HEK293 (cell line): ENCODE measurements around the gene TOPORS.
A peak's percentile ranks its signal among the peaks of the same experiment; 100 is the strongest.

Experiments
- HOXD13 ChIP-seq: sonication (generic); formaldehyde crosslinking; IDR thresholded peaks from 2 replicates; pipeline ENCODE4 v1.8.0; 2022; ENCODE audit warnings: missing genetic modification reagents, borderline replicate concordance
- KLF10 ChIP-seq: fragments of 450-650 bp; IDR thresholded peaks from 2 replicates; pipeline ENCODE4 v1.5.1; 2018; ENCODE audit warnings: missing biosample characterization, mild to moderate bottlenecking, missing genetic modification characterization
- KLF16 ChIP-seq: fragments of 450-650 bp; formaldehyde crosslinking; IDR thresholded peaks from 2 replicates; pipeline ENCODE4 v1.5.1; 2017; ENCODE audit warnings: missing biosample characterization, missing genetic modification characterization
- PRDM10 ChIP-seq: fragments of 450-650 bp; formaldehyde crosslinking; IDR thresholded peaks from 2 replicates; pipeline ENCODE4 v1.5.1; 2016; ENCODE audit warnings: missing biosample characterization, missing genetic modification characterization
- PRDM4 ChIP-seq: fragments of 450-650 bp; formaldehyde crosslinking; IDR thresholded peaks from 2 replicates; pipeline ENCODE4 v1.5.1; 2017; ENCODE audit warnings: missing biosample characterization, missing genetic modification characterization
- REST ChIP-seq: fragments of 450-650 bp; formaldehyde crosslinking; IDR thresholded peaks from 2 replicates; pipeline ENCODE4 v1.5.1; 2016; ENCODE audit warnings: missing biosample characterization, missing genetic modification characterization
- SP2 ChIP-seq: fragments of 450-650 bp; formaldehyde crosslinking; IDR thresholded peaks from 2 replicates; pipeline ENCODE4 v1.5.1; 2016; ENCODE audit warnings: missing biosample characterization, missing genetic modification characterization
- ZBTB10 ChIP-seq: fragments of 450-650 bp; formaldehyde crosslinking; IDR thresholded peaks from 2 replicates; pipeline ENCODE4 v1.5.1; 2016; ENCODE audit warnings: missing biosample characterization, missing genetic modification characterization
- ZBTB17 ChIP-seq: fragments of 450-650 bp; formaldehyde crosslinking; IDR thresholded peaks from 2 replicates; pipeline ENCODE4 v1.5.1; 2016; ENCODE audit warnings: missing biosample characterization, missing genetic modification characterization
- ZBTB21 ChIP-seq: fragments of 450-650 bp; formaldehyde crosslinking; IDR thresholded peaks from 2 replicates; pipeline ENCODE4 v1.5.1; 2017; ENCODE audit warnings: missing biosample characterization, missing genetic modification characterization
- ZBTB8A ChIP-seq: fragments of 450-650 bp; formaldehyde crosslinking; IDR thresholded peaks from 2 replicates; pipeline ENCODE4 v1.5.1; 2016; ENCODE audit warnings: missing biosample characterization, missing genetic modification characterization
- ZNF23 ChIP-seq: fragments of 450-650 bp; formaldehyde crosslinking; IDR thresholded peaks from 2 replicates; pipeline ENCODE4 v1.5.1; 2016; ENCODE audit warnings: missing biosample characterization, missing genetic modification characterization, borderline replicate concordance
- ZNF394 ChIP-seq: fragments of 450-650 bp; formaldehyde crosslinking; IDR thresholded peaks from 2 replicates; pipeline ENCODE4 v1.5.1; 2016; ENCODE audit warnings: missing biosample characterization, missing genetic modification characterization, mild to moderate bottlenecking, moderate library complexity, borderline replicate concordance
- ZNF449 ChIP-seq: fragments of 450-650 bp; formaldehyde crosslinking; IDR thresholded peaks from 2 replicates; pipeline ENCODE4 v1.5.1; 2017; ENCODE audit warnings: missing biosample characterization, mild to moderate bottlenecking, missing genetic modification characterization, moderate library complexity
- ZNF639 ChIP-seq: fragments of 450-650 bp; formaldehyde crosslinking; IDR thresholded peaks from 2 replicates; pipeline ENCODE4 v1.5.1; 2016; ENCODE audit warnings: missing biosample characterization, missing genetic modification characterization
- ZSCAN30 ChIP-seq: fragments of 450-650 bp; IDR thresholded peaks from 2 replicates; pipeline ENCODE4 v1.5.1; 2018; ENCODE audit warnings: missing biosample characterization, mild to moderate bottlenecking, missing genetic modification characterization, moderate library complexity

Gene TOPORS

GRCh38 chr9:32552172-32552872 lies at the start of gene TOPORS, which contains the start of gene SMIM27 (continued):
- peak; percentile 53; the same call in 1 of the 2 replicates for TF ChIP-seq PRDM10
- peak; percentile 43; the same call in 1 of the 2 replicates for TF ChIP-seq ZBTB21 (tag by site-specific recombination)
- TF ChIP-seq HOXD13 (CRISPR knock-in tag), result no peak
- TF ChIP-seq ZBTB17 (tag by site-specific recombination), result peak; percentile 72
- peak; percentile 63 for TF ChIP-seq ZNF394 (tag by site-specific recombination)
- TF ChIP-seq ZBTB10, result peak; percentile 56
- peak; percentile 45; the same call in 1 of the 2 replicates for TF ChIP-seq PRDM4 (tag by site-specific recombination)
- TF ChIP-seq ZNF639 (tag by site-specific recombination), result peak; percentile 51; the same call in 1 of the 2 replicates
- TF ChIP-seq ZBTB8A (tag by site-specific recombination), result peak; percentile 79
- TF ChIP-seq REST (tag by site-specific recombination), result peak; percentile 22; the same call in 1 of the 2 replicates
- TF ChIP-seq ZNF449 (tag by site-specific recombination), result 0 out of 2 replicates have a peak, but pooled peaks have one; percentile 21
- TF ChIP-seq KLF16 (tag by site-specific recombination), result peak; percentile 90
- TF ChIP-seq ZSCAN30 (tag by site-specific recombination), result peak; percentile 81
- TF ChIP-seq ZNF23 (tag by site-specific recombination), result no peak
- peak; percentile 67 for TF ChIP-seq KLF10 (tag by site-specific recombination)
- TF ChIP-seq SP2 (tag by site-specific recombination), result peak; percentile 83
